ENCODE results near the gene ARVCF. TPM values are rescaled to one million over a fixed set of nuclear protein-coding genes. Genes with fewer than 3 reads are reported as not detected.

The ARVCF gene
- total and polyA plus RNA-seq, 2 of the 8 experiments (the other 6 are each of a cell fraction or from before 2014, with no cell fraction given) = 31.0 to 43.2 TPM

DNA sequence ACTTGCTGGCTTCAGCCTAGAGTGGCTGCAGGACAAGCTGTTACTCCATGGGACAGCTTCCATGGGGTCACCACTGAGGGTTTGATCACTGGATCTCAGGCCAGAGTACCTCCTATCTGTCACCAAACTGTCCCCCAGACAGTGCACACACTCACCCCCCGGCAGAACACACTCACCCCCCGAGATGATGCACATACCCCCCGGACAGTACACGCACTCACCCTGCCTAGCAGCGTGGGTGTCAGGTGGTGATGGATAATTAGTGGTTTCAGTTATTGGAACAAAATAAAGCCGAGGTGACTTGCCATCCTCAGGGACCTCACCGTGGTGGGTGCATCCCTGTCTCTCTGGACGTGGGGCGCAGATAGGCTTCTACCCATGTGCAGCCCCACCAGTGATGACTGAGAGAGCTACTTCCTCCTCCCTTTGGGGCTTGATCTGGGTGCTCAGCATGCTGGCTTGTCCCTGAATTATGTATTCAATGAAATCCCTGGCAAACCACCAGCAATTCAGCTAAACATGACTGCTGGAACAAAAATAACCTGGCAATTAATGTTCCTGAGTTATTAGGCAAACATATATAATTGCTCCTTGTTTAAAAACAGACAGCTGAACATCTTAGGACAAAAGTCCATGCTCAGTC is 23.2 kb upstream of the ARVCF start (continued):
- no peak for TF ChIP-seq SAP30 (IDR thresholded peaks at IDR 0.05; ENCODE audit: insufficient read depth, insufficient replicate concordance, low read length)
- TF ChIP-seq SUZ12 (IDR thresholded peaks at IDR 0.05; ENCODE audit: low read length) = no peak
